Measurements from ENCODE around the gene ZBTB7B. TPM values are rescaled to one million over a fixed set of nuclear protein-coding genes. Genes with fewer than 3 reads are reported as not detected.
A peak's percentile ranks its signal among the peaks of the same experiment; 100 is the strongest.

ZBTB7B gene
- polyA plus RNA-seq, 2 of the 4 experiments (the other 2 are of a cell fraction): 20.5 to 30.7 TPM

- ATAC-seq (peak in 1 of 2 experiments; percentile 24; a peak in 4 of 6 replicates), FAIRE-seq (no peak), DNase-seq (ENCODE audit: low read depth in 1 of 2, low spot score in 1 of 2) (no peak)
- H3K9me3 ChIP-seq: no peaks in the 10 kb centered on the region
- 48% methylated on average over 8 of the region's 9 CpGs for WGBS (ENCODE audit: missing lambda C conversion rate)
- no peak overlapping the region for H3K4me3 ChIP-seq
- ChIA-PET CTCF (no interaction called here), POLR2A (interaction anchor here (0.6 kb wide), 1 partner anchor 25 kb away, joined by 4 read pairs; the partner anchor contains the start of gene ADAM15)
- peaks cover 61% of the 10 kb centered on the region for H3K4me1 ChIP-seq
- peak overlapping the region; percentile 64 for H3K4me2 ChIP-seq
- TF ChIP-seq MAX (IDR thresholded peaks at IDR 0.05) (peak; percentile 52), RNF2 (IDR thresholded peaks at IDR 0.05; ENCODE audit: borderline replicate concordance, low read depth) (no peak)
- peak overlapping the region; percentile 75 to 83 for H3K27ac ChIP-seq
Observed at GRCh38 chr1:155026154-155026553, 23.6 kb downstream of the ZBTB7B start.

- WGBS (ENCODE audit: missing lambda C conversion rate): 63% methylated on average over 6 of the region's 6 CpGs
- Histone ChIP-seq H3K9me3 (no peaks in the 10 kb centered on the region), H3K4me1 (peaks cover 57% of the 10 kb centered on the region), H3K27ac (peak overlapping the region; percentile 75 to 83), H3K4me2 (peak overlapping the region; percentile 64), H3K4me3 (no peak overlapping the region)
- ATAC-seq: peak; percentile 44 to 47; a peak in 4 of 6 replicates
- POLR2A ChIA-PET: no interaction called here
- CTCF ChIA-PET: no interaction called here
- no peak for FAIRE-seq
- peak in 1 of 2 experiments; percentile 57 for DNase-seq (ENCODE audit: low read depth in 1 of 2, low spot score in 1 of 2)
- no peak for TF ChIP-seq NR3C1 (IDR thresholded peaks at IDR 0.05)
- no peak for TF ChIP-seq REST (IDR thresholded peaks at IDR 0.05)
- TF ChIP-seq TP53 (CRISPR knock-in tag; IDR thresholded peaks at IDR 0.05): no peak
- no peak for TF ChIP-seq RNF2 (IDR thresholded peaks at IDR 0.05; ENCODE audit: borderline replicate concordance, low read depth)
- no peak for TF ChIP-seq NPAS2 (CRISPR knock-in tag; IDR thresholded peaks at IDR 0.05; ENCODE audit: borderline replicate concordance)
- no peak for TF ChIP-seq MAZ (IDR thresholded peaks at IDR 0.05; ENCODE audit: borderline replicate concordance, low read depth, low read length)
- no peak for TF ChIP-seq EP300 (IDR thresholded peaks at IDR 0.05)
- TF ChIP-seq MAX (IDR thresholded peaks at IDR 0.05): peak; percentile 48; the same call in 1 of the 2 replicates
- no peak for TF ChIP-seq RCOR1 (IDR thresholded peaks at IDR 0.05; ENCODE audit: low read depth, low read length)
- TF ChIP-seq FOSL2 (IDR thresholded peaks at IDR 0.05): 0 out of 2 replicates have a peak, but pooled peaks have one; percentile 25
- TF ChIP-seq FOSL2 (CRISPR knock-in tag; IDR thresholded peaks at IDR 0.05): peak; percentile 78
- peak; percentile 82 for TF ChIP-seq RFX5 (IDR thresholded peaks at IDR 0.05)
Observed at GRCh38 chr1:155026588-155026987, 24.0 kb downstream of the ZBTB7B start.

- FAIRE-seq: no peak
- CTCF ChIA-PET: interaction anchor here (0.9 to 1.2 kb wide), 2 partner anchors 55 to 62 kb away, joined by 3 to 5 read pairs; no protein-coding TSS in a partner anchor
- POLR2A ChIA-PET: no interaction called here
- Histone ChIP-seq H3K4me2 (no peak overlapping the region), H3K9me3 (no peaks in the 10 kb centered on the region), H3K4me1 (peaks cover 27% of the 10 kb centered on the region), H3K27ac (peak overlapping the region in 1 of 2 experiments; percentile 48; a peak in 2 of 6 replicates), H3K4me3 (no peak overlapping the region)
- no peak for DNase-seq (ENCODE audit: low read depth in 1 of 2, low spot score in 1 of 2)
- TF ChIP-seq FOSL2 (IDR thresholded peaks at IDR 0.05) (no peak), FOSL2 (CRISPR knock-in tag; IDR thresholded peaks at IDR 0.05) (no peak), CBX8 (IDR thresholded peaks at IDR 0.05) (no peak), POLR2AphosphoS2 (conservative IDR thresholded peaks at IDR 0.05; ENCODE audit: low read length) (no peak), RCOR1 (IDR thresholded peaks at IDR 0.05; ENCODE audit: low read depth, low read length) (no peak), SREBF2 (IDR thresholded peaks at IDR 0.05) (no peak), JUNB (IDR thresholded peaks at IDR 0.05) (no peak), FOSB (CRISPR knock-in tag; IDR thresholded peaks at IDR 0.05) (no peak), HOXA7 (CRISPR knock-in tag; IDR thresholded peaks at IDR 0.05) (no peak), RNF2 (IDR thresholded peaks at IDR 0.05; ENCODE audit: borderline replicate concordance, low read depth) (no peak), EHF (CRISPR knock-in tag; IDR thresholded peaks at IDR 0.05) (no peak), ZC3H11A (IDR thresholded peaks at IDR 0.05) (no peak), FOXS1 (CRISPR knock-in tag; IDR thresholded peaks at IDR 0.05) (no peak), HEYL (CRISPR knock-in tag; IDR thresholded peaks at IDR 0.05) (no peak), ESRRA (IDR thresholded peaks at IDR 0.05; ENCODE audit: borderline replicate concordance, low read length) (no peak), EHMT2 (IDR thresholded peaks at IDR 0.05; ENCODE audit: low read depth) (no peak), RARB (CRISPR knock-in tag; IDR thresholded peaks at IDR 0.05) (no peak), E2F6 (IDR thresholded peaks at IDR 0.05; ENCODE audit: borderline replicate concordance, low read depth) (no peak)
- peak in 1 of 2 experiments; percentile 16; a peak in 2 of 6 replicates for ATAC-seq
- 94% methylated on average over 11 of the region's 16 CpGs for WGBS (ENCODE audit: missing lambda C conversion rate)
Observed at GRCh38 chr1:155029513-155030242, 27.1 kb downstream of the ZBTB7B start.

Data from A549 (cell line).